ENCODE results near the gene ZSCAN21. TPM values are rescaled to one million over a fixed set of nuclear protein-coding genes. Genes with fewer than 3 reads are reported as not detected.
A peak's percentile ranks its signal among the peaks of the same experiment; 100 is the strongest.

The ZSCAN21 gene
- polyA plus RNA-seq, 3 donors = 1.5 to 4.6 (median 4.4) TPM

DNA sequence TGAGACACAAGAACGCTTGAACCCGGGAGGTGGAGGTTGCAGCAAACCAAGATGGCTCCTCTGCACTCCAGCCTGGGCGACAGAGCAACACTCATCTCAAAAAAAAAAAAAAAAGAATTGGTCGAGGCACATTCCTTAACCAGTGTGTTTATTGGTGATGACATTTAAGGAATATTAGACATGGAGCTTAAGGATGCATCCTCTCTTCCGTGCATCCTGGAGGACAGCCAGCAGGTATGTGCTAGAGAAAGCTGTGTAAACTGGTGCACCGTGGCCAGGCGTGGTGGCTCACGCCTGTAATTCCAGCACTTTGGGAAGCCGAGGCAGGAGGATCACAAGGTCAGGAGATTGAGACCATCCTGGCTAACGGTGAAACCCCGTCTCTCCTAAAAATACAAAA, 22.4 kb upstream of the ZSCAN21 start:
- Histone ChIP-seq H2AFZ (ENCODE audit: insufficient read depth, low read depth, low read length, poor library complexity, severe bottlenecking) (no peak overlapping the region), H3K79me2 (ENCODE audit: insufficient read depth, low read length) (peaks cover 18% of the 10 kb centered on the region), H4K20me1 (ENCODE audit: insufficient read depth, low read length) (peaks cover 13% of the 10 kb centered on the region), H3K36me3 (replicated peaks in 1 of 2; ENCODE audit: control insufficient read depth in 1 of 2, insufficient read depth in 2 of 2, low read length in 2 of 2) (peaks cover 78 to 97% of the 10 kb centered on the region in 2 donors), H3K27ac (ENCODE audit: low read depth in 1 of 2, low read length in 2 of 2) (no peak overlapping the region), H3K9me3 (replicated peaks in 1 of 2; ENCODE audit: control insufficient read depth in 1 of 2, insufficient read depth in 1 of 2, low read length in 2 of 2) (no peaks in the 10 kb centered on the region), H3K27me3 (ENCODE audit: control insufficient read depth in 2 of 2, insufficient read depth in 2 of 2, low read length in 2 of 2) (no peaks in the 10 kb centered on the region), H3K4me1 (ENCODE audit: control insufficient read depth in 1 of 2, insufficient read depth in 2 of 2, low read length in 2 of 2) (no peaks in the 10 kb centered on the region), H3K4me3 (replicated peaks in 1 of 3; ENCODE audit: low read depth in 2 of 3, low read length in 3 of 3) (no peak overlapping the region), H3K4me2 (replicated peaks; ENCODE audit: extremely low read depth, low read length, poor library complexity, severe bottlenecking) (no peak overlapping the region), H3K9ac (ENCODE audit: insufficient read depth, low read length, poor library complexity, severe bottlenecking) (no peak overlapping the region)
- Mint-ChIP-seq H3K27ac (peak overlapping the region in 1 of 7 donors; percentile 58), H3K4me1 (no peaks in the 10 kb centered on the region), H3K4me3 (no peak overlapping the region), H3K36me3 (peaks cover 69 to 91% of the 10 kb centered on the region in 2 donors), H3K9me3 (no peaks in the 10 kb centered on the region), H3K27me3 (ENCODE audit: low read depth in 3 of 3) (peaks cover 0 to 2% (median 2%) of the 10 kb centered on the region in 3 donors)
- TF ChIP-seq, protein P1, sequence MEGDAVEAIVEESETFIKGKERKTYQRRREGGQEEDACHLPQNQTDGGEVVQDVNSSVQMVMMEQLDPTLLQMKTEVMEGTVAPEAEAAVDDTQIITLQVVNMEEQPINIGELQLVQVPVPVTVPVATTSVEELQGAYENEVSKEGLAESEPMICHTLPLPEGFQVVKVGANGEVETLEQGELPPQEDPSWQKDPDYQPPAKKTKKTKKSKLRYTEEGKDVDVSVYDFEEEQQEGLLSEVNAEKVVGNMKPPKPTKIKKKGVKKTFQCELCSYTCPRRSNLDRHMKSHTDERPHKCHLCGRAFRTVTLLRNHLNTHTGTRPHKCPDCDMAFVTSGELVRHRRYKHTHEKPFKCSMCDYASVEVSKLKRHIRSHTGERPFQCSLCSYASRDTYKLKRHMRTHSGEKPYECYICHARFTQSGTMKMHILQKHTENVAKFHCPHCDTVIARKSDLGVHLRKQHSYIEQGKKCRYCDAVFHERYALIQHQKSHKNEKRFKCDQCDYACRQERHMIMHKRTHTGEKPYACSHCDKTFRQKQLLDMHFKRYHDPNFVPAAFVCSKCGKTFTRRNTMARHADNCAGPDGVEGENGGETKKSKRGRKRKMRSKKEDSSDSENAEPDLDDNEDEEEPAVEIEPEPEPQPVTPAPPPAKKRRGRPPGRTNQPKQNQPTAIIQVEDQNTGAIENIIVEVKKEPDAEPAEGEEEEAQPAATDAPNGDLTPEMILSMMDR (IDR thresholded peaks at IDR 0.05) = no peak
- WGBS (ENCODE audit: insufficient coverage) = 96% methylated on average over 5 of the region's 11 CpGs
- no peak for DNase-seq
- intact Hi-C loops (cut with micrococcal nuclease) = no loop called here

GRCh38 chr7:100029596-100029995, 20.0 kb upstream of the ZSCAN21 start:
- Histone ChIP-seq H3K4me2 (replicated peaks; ENCODE audit: extremely low read depth, low read length, poor library complexity, severe bottlenecking) (no peak overlapping the region), H3K27me3 (ENCODE audit: control insufficient read depth in 2 of 2, insufficient read depth in 2 of 2, low read length in 2 of 2) (no peaks in the 10 kb centered on the region), H2AFZ (ENCODE audit: insufficient read depth, low read depth, low read length, poor library complexity, severe bottlenecking) (no peak overlapping the region), H3K4me1 (ENCODE audit: control insufficient read depth in 1 of 2, insufficient read depth in 2 of 2, low read length in 2 of 2) (no peaks in the 10 kb centered on the region), H3K79me2 (ENCODE audit: insufficient read depth, low read length) (no peaks in the 10 kb centered on the region), H3K27ac (ENCODE audit: low read depth in 1 of 2, low read length in 2 of 2) (no peak overlapping the region), H3K9ac (ENCODE audit: insufficient read depth, low read length, poor library complexity, severe bottlenecking) (no peak overlapping the region), H4K20me1 (ENCODE audit: insufficient read depth, low read length) (no peaks in the 10 kb centered on the region), H3K9me3 (replicated peaks in 1 of 2; ENCODE audit: control insufficient read depth in 1 of 2, insufficient read depth in 1 of 2, low read length in 2 of 2) (no peaks in the 10 kb centered on the region), H3K36me3 (replicated peaks in 1 of 2; ENCODE audit: control insufficient read depth in 1 of 2, insufficient read depth in 2 of 2, low read length in 2 of 2) (peaks cover 77 to 96% of the 10 kb centered on the region in 2 donors), H3K4me3 (replicated peaks in 1 of 3; ENCODE audit: low read depth in 2 of 3, low read length in 3 of 3) (no peak overlapping the region)
- no peak overlapping the region for H3K4me3 Mint-ChIP-seq
- DNase-seq = no peak
- no peaks in the 10 kb centered on the region for H3K4me1 Mint-ChIP-seq
- intact Hi-C loops (cut with micrococcal nuclease) = no loop called here
- peaks cover 70 to 91% of the 10 kb centered on the region in 2 donors for H3K36me3 Mint-ChIP-seq
- WGBS (ENCODE audit: insufficient coverage) = 97% methylated on average over 3 of the region's 5 CpGs
- peaks cover 0 to 4% (median 2%) of the 10 kb centered on the region in 3 donors for H3K27me3 Mint-ChIP-seq (ENCODE audit: low read depth in 3 of 3)
- peak overlapping the region in 3 of 7 donors; percentile 8 to 33 (median 23) for H3K27ac Mint-ChIP-seq
- H3K9me3 Mint-ChIP-seq = no peaks in the 10 kb centered on the region
- TF ChIP-seq, protein P1 (IDR thresholded peaks at IDR 0.05) = no peak
